ENCODE results near the gene AARS2. TPM values are rescaled to one million over a fixed set of nuclear protein-coding genes. Genes with fewer than 3 reads are reported as not detected.
A peak's percentile ranks its signal among the peaks of the same experiment; 100 is the strongest.

AARS2 gene
- total and polyA plus RNA-seq, 8 donors, result 2.9 to 19.3 (median 6.4) TPM

DNA sequence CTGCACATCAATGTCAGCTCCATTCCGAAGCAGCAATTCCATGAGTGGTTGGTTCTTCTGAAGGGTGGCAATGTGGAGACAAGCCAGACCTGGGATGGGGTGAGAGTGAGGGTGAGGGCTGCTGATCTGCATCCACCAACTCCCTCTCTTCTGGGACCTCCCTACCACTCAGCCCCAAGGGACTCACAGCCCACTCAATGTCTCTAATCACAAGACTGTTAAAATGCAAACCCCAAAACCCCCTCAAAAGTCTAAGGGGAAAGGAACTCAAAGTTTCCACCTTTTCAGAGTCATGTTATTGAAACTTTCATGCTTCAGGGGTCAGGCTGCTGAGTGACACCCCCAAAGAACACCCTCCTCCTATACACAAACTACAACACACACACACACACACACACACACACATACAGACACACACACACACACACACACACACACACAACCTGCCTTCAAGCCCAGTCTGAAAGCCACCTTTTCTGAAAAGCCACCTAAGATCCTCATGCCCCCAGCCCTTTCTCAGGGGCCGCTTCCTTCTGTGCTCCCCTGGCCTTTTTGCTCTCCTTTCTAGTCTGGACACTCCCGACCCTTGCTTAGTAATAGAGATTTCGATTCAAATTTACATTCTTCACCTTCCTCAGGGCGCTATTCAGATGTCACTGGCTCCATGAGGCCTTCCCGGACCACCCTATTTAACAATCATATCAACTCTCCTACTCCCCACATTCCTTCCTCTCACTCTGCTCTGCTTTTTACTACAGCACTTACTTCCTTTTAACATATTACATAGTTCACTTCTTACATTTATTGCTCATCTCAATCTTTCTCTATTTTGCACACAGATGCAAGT, 52.5 kb downstream of the AARS2 start:
- H3K4me1 ChIP-seq, result peaks cover 49 to 59% (median 57%) of the 10 kb centered on the region in 4 donors
- H3K27me3 ChIP-seq, result no peaks in the 10 kb centered on the region
- H3K9me3 ChIP-seq, result no peaks in the 10 kb centered on the region
- H3K27ac ChIP-seq, result no peak overlapping the region
- intact Hi-C loops (cut with DNase I; ENCODE audit: low total_unique reads), result no loop called here
- no peak overlapping the region for H3K4me3 ChIP-seq
- WGBS, 5 donors, result 93 to 95% (median 94%) methylated on average over 6 of the region's 6 CpGs
- peaks cover 17 to 41% (median 26%) of the 10 kb centered on the region in 4 donors for H3K36me3 ChIP-seq
- no peak for TF ChIP-seq EP300 (IDR thresholded peaks at IDR 0.05)
- TF ChIP-seq POLR2A (IDR thresholded peaks at IDR 0.05), result no peak
- no peak for TF ChIP-seq POLR2AphosphoS5 (IDR thresholded peaks at IDR 0.05)
- TF ChIP-seq, protein P1, sequence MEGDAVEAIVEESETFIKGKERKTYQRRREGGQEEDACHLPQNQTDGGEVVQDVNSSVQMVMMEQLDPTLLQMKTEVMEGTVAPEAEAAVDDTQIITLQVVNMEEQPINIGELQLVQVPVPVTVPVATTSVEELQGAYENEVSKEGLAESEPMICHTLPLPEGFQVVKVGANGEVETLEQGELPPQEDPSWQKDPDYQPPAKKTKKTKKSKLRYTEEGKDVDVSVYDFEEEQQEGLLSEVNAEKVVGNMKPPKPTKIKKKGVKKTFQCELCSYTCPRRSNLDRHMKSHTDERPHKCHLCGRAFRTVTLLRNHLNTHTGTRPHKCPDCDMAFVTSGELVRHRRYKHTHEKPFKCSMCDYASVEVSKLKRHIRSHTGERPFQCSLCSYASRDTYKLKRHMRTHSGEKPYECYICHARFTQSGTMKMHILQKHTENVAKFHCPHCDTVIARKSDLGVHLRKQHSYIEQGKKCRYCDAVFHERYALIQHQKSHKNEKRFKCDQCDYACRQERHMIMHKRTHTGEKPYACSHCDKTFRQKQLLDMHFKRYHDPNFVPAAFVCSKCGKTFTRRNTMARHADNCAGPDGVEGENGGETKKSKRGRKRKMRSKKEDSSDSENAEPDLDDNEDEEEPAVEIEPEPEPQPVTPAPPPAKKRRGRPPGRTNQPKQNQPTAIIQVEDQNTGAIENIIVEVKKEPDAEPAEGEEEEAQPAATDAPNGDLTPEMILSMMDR (IDR thresholded peaks at IDR 0.05), result no peak
- DNase-seq, result no peak

DNA sequence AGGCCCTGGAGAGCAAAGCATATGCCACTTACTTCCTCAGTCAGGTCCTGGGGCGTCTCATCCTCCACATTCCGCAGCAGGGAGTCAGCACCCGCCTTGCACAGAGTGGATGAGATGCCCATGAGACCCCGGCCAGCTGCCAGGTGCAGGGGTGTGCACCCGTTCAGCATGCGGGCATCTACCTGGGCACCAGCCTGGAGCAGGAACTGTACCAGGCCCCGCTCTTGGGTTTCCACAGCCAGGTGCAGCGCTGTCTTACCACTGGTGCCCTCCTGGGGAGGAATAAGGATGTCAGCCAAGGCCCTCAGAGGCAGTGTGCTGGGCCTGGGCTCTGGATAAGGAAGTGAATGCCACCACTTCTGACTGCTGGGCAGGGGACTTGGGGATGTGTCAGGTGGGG, 53.1 kb downstream of the AARS2 start:
- Histone ChIP-seq H3K27ac (no peak overlapping the region), H3K27me3 (no peaks in the 10 kb centered on the region), H3K36me3 (peaks cover 21 to 48% (median 33%) of the 10 kb centered on the region in 4 donors), H3K9me3 (no peaks in the 10 kb centered on the region), H3K4me1 (peaks cover 48 to 65% (median 62%) of the 10 kb centered on the region in 4 donors), H3K4me3 (no peak overlapping the region)
- 95 to 100% (median 98%) methylated on average over 2 to 8 of the region's 8 CpGs for WGBS, 5 donors
- no peak for TF ChIP-seq POLR2A (IDR thresholded peaks at IDR 0.05)
- TF ChIP-seq, protein P1 (IDR thresholded peaks at IDR 0.05), result no peak
- no peak for TF ChIP-seq POLR2AphosphoS5 (IDR thresholded peaks at IDR 0.05)
- TF ChIP-seq EP300 (IDR thresholded peaks at IDR 0.05), result no peak
- intact Hi-C loops (cut with DNase I; ENCODE audit: low total_unique reads), result no loop called here
- DNase-seq, result no peak

DNA sequence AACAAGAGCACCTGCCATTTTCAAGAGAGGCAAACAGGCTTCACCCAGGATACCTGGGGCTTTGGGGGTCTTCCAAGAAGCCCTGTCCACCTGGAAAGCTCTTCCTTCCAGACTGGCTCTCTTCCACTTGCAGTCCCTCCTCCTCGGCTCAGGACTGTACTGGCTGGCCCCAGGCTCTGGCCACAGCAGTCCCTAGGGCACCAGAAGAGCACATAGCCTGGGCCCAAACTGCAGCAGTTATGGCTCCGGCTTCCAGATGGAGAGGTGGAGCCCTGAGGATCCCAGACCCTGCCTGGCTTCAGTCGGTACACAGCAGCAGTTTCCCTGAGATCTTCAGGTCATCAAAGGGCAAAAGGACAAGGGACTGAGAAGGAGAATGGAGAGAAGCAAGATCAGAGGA, 54.2 kb downstream of the AARS2 start:
- Histone ChIP-seq H3K9me3 (no peaks in the 10 kb centered on the region), H3K27ac (no peak overlapping the region), H3K36me3 (peaks cover 32 to 59% (median 43%) of the 10 kb centered on the region in 4 donors), H3K27me3 (no peaks in the 10 kb centered on the region), H3K4me3 (no peak overlapping the region), H3K4me1 (peaks cover 44 to 65% (median 59%) of the 10 kb centered on the region in 4 donors)
- no peak for DNase-seq
- 87 to 92% (median 90%) methylated on average over 3 of the region's 3 CpGs for WGBS, 5 donors
- intact Hi-C loops (cut with DNase I; ENCODE audit: low total_unique reads), result no loop called here
- TF ChIP-seq POLR2A (IDR thresholded peaks at IDR 0.05) (no peak), EP300 (IDR thresholded peaks at IDR 0.05) (no peak), POLR2AphosphoS5 (IDR thresholded peaks at IDR 0.05) (no peak)
- TF ChIP-seq, protein P1 (IDR thresholded peaks at IDR 0.05), result no peak

DNA sequence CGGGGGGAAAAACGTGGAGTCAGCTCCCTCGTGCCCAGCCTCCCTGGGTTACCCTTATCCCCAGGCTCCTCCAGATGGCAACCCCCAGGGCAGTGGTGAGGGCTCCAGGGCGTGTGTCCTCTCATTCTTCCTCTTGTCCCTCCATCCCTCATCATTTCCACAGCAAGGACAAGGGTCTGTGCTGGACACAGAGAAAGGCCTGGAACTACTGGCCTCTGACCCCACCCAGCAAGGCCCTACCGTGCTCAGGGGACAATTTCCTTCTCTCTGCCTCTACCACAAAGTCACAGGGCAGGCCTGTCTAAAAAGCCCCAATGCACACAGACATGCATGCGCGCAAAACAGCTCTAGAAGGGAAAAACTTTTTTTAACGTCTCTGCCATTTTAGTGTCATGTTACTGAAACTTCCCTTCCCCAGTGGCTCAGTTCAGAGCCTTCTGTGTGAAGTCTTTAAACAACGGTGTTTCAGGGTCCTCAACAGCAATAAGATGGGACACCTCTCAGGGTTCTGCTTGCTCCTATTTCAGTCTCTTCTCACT, 54.8 kb downstream of the AARS2 start:
- peak overlapping the region in 4 of 5 donors; percentile 94 to 97 (median 95) for H3K27ac ChIP-seq
- no peak for DNase-seq
- TF ChIP-seq, protein P1 (IDR thresholded peaks at IDR 0.05), result no peak
- TF ChIP-seq POLR2A (IDR thresholded peaks at IDR 0.05) (no peak), POLR2AphosphoS5 (IDR thresholded peaks at IDR 0.05) (no peak), EP300 (IDR thresholded peaks at IDR 0.05) (no peak)
- WGBS, 5 donors, result 82 to 88% (median 85%) methylated on average over 8 to 9 of the region's 9 CpGs
- H3K27me3 ChIP-seq, result no peaks in the 10 kb centered on the region
- intact Hi-C loops (cut with DNase I; ENCODE audit: low total_unique reads), result no loop called here
- H3K4me3 ChIP-seq, result no peak overlapping the region
- H3K36me3 ChIP-seq, result peaks cover 37 to 64% (median 49%) of the 10 kb centered on the region in 4 donors
- H3K4me1 ChIP-seq, result peaks cover 43 to 65% (median 56%) of the 10 kb centered on the region in 4 donors
- H3K9me3 ChIP-seq, result no peaks in the 10 kb centered on the region
